Measurements from ENCODE around the gene TOM1L1. TPM values are rescaled to one million over a fixed set of nuclear protein-coding genes. Genes with fewer than 3 reads are reported as not detected.

The TOM1L1 gene
- total and polyA plus RNA-seq, 2 donors (not counting 1 experiment from before 2014, with no cell fraction given) = 34.5 to 34.7 TPM

GRCh38 chr17:54882950-54883349 is 17.7 kb upstream of the TOM1L1 start:
- H3K9ac ChIP-seq (ENCODE audit: insufficient read depth, low read length) = no peak overlapping the region
- H2AFZ ChIP-seq (ENCODE audit: low read length) = no peak overlapping the region
- TF ChIP-seq, protein P1, sequence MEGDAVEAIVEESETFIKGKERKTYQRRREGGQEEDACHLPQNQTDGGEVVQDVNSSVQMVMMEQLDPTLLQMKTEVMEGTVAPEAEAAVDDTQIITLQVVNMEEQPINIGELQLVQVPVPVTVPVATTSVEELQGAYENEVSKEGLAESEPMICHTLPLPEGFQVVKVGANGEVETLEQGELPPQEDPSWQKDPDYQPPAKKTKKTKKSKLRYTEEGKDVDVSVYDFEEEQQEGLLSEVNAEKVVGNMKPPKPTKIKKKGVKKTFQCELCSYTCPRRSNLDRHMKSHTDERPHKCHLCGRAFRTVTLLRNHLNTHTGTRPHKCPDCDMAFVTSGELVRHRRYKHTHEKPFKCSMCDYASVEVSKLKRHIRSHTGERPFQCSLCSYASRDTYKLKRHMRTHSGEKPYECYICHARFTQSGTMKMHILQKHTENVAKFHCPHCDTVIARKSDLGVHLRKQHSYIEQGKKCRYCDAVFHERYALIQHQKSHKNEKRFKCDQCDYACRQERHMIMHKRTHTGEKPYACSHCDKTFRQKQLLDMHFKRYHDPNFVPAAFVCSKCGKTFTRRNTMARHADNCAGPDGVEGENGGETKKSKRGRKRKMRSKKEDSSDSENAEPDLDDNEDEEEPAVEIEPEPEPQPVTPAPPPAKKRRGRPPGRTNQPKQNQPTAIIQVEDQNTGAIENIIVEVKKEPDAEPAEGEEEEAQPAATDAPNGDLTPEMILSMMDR (conservative IDR thresholded peaks at IDR 0.05 in 1 of 2, IDR thresholded peaks at IDR 0.05 in 1 of 2; ENCODE audit: low read depth in 1 of 2, low read length in 2 of 2) = no peak
- no peaks in the 10 kb centered on the region for H3K79me2 ChIP-seq (ENCODE audit: control insufficient read depth, insufficient read depth, low read length)
- no peaks in the 10 kb centered on the region for H3K4me1 ChIP-seq (ENCODE audit: control insufficient read depth, extremely low read depth, insufficient read depth, low read length)
- no peak for DNase-seq (ENCODE audit: low read depth in 2 of 2)
- no peaks in the 10 kb centered on the region for H4K20me1 ChIP-seq (ENCODE audit: control insufficient read depth, extremely low read depth, insufficient read depth, low read length)
- no peaks in the 10 kb centered on the region for H3K36me3 ChIP-seq (ENCODE audit: control insufficient read depth, insufficient read depth, low read length)
- no peaks in the 10 kb centered on the region for H3K9me3 ChIP-seq (ENCODE audit: control insufficient read depth, insufficient read depth, low read depth, low read length)
- no peak overlapping the region for H3K4me2 ChIP-seq (ENCODE audit: extremely low read depth, insufficient read depth, low read length)
- no peaks in the 10 kb centered on the region for H3K27me3 ChIP-seq (ENCODE audit: control insufficient read depth, insufficient read depth, low read length)
- H3K27ac ChIP-seq (ENCODE audit: insufficient read depth, low read length) = no peak overlapping the region
- no peak overlapping the region for H3K4me3 ChIP-seq (replicated peaks in 1 of 4; ENCODE audit: control extremely low read depth in 1 of 4, insufficient read depth in 1 of 4, low read depth in 3 of 4, low read length in 4 of 4)

DNA sequence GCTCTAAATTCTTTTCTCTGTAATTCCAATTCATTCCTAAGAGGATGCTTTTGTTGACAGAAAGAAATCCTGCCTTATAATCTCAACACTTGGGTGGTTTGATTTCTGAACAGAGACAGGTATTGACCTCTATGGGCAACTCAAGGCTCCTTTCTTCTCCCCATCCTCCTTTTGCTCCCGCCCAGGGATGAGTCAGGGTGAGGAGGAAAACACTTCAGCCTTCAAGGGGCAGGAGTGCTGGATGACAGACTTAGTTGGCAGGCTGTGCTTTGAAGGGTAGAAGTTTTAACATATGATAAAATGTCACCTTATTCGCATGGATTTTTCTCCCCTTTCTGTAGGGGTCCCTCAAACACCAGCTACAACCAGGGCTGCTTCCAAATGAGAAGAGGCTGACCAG is 16.7 kb upstream of the TOM1L1 start:
- Histone ChIP-seq H3K36me3 (ENCODE audit: control insufficient read depth, insufficient read depth, low read length) (no peaks in the 10 kb centered on the region), H3K9ac (ENCODE audit: insufficient read depth, low read length) (no peak overlapping the region), H4K20me1 (ENCODE audit: control insufficient read depth, extremely low read depth, insufficient read depth, low read length) (no peaks in the 10 kb centered on the region), H3K79me2 (ENCODE audit: control insufficient read depth, insufficient read depth, low read length) (no peaks in the 10 kb centered on the region), H3K27me3 (ENCODE audit: control insufficient read depth, insufficient read depth, low read length) (no peaks in the 10 kb centered on the region), H3K27ac (ENCODE audit: insufficient read depth, low read length) (no peak overlapping the region), H3K9me3 (ENCODE audit: control insufficient read depth, insufficient read depth, low read depth, low read length) (no peaks in the 10 kb centered on the region), H3K4me3 (replicated peaks in 1 of 4; ENCODE audit: control extremely low read depth in 1 of 4, insufficient read depth in 1 of 4, low read depth in 3 of 4, low read length in 4 of 4) (no peak overlapping the region), H2AFZ (ENCODE audit: low read length) (no peak overlapping the region), H3K4me1 (ENCODE audit: control insufficient read depth, extremely low read depth, insufficient read depth, low read length) (no peaks in the 10 kb centered on the region), H3K4me2 (ENCODE audit: extremely low read depth, insufficient read depth, low read length) (no peak overlapping the region)
- no peak for DNase-seq (ENCODE audit: low read depth in 2 of 2)
- no peak for TF ChIP-seq EZH2 (IDR thresholded peaks at IDR 0.05; ENCODE audit: low read length, missing control alignments)
- TF ChIP-seq, protein P1 (conservative IDR thresholded peaks at IDR 0.05 in 1 of 2, IDR thresholded peaks at IDR 0.05 in 1 of 2; ENCODE audit: low read depth in 1 of 2, low read length in 2 of 2) = no peak

- TF ChIP-seq, protein P1 (conservative IDR thresholded peaks at IDR 0.05 in 1 of 2, IDR thresholded peaks at IDR 0.05 in 1 of 2; ENCODE audit: low read depth in 1 of 2, low read length in 2 of 2) = no peak
- no peak for TF ChIP-seq EZH2 (IDR thresholded peaks at IDR 0.05; ENCODE audit: low read length, missing control alignments)
- Histone ChIP-seq H3K9ac (ENCODE audit: insufficient read depth, low read length) (no peak overlapping the region), H3K9me3 (ENCODE audit: control insufficient read depth, insufficient read depth, low read depth, low read length) (no peaks in the 10 kb centered on the region), H3K27ac (ENCODE audit: insufficient read depth, low read length) (no peak overlapping the region), H3K27me3 (ENCODE audit: control insufficient read depth, insufficient read depth, low read length) (no peaks in the 10 kb centered on the region), H3K4me3 (replicated peaks in 1 of 4; ENCODE audit: control extremely low read depth in 1 of 4, insufficient read depth in 1 of 4, low read depth in 3 of 4, low read length in 4 of 4) (no peak overlapping the region), H3K36me3 (ENCODE audit: control insufficient read depth, insufficient read depth, low read length) (no peaks in the 10 kb centered on the region), H3K79me2 (ENCODE audit: control insufficient read depth, insufficient read depth, low read length) (no peaks in the 10 kb centered on the region), H3K4me1 (ENCODE audit: control insufficient read depth, extremely low read depth, insufficient read depth, low read length) (no peaks in the 10 kb centered on the region), H4K20me1 (ENCODE audit: control insufficient read depth, extremely low read depth, insufficient read depth, low read length) (no peaks in the 10 kb centered on the region), H3K4me2 (ENCODE audit: extremely low read depth, insufficient read depth, low read length) (no peak overlapping the region), H2AFZ (ENCODE audit: low read length) (no peak overlapping the region)
- DNase-seq (ENCODE audit: low read depth in 2 of 2) = no peak
Measured at GRCh38 chr17:54887787-54888186, 12.9 kb upstream of the TOM1L1 start.
